Keratinocyte (primary cell): Measurements from ENCODE around the gene AKNA. TPM values are rescaled to one million over a fixed set of nuclear protein-coding genes. Genes with fewer than 3 reads are reported as not detected.

Experiments
- DNase-seq: peaks from one replicate; pipeline ENCODE4 v3.0.0-alpha.2; 2011; ENCODE audit warnings: low read depth, missing footprints, low spot score
- FAIRE-seq: peaks from 2 replicates; lab custom pipeline; 2011; peaks lifted over from hg19 to GRCh38; lab: Jason Lieb, UNC
- H2AFZ ChIP-seq: 2 replicates; pipeline ENCODE4 v1.6.0; 2012; ENCODE audit warnings: low read length, control low read depth, inconsistent platforms; ENCODE audit not compliant: control insufficient read depth
- H3K27ac ChIP-seq: 2 replicates; pipeline ENCODE4 v1.5.1; 2011; ENCODE audit warnings: low read length; ENCODE audit not compliant: control insufficient read depth, insufficient read depth
- H3K27me3 ChIP-seq: 3 replicates; pipeline ENCODE4 v1.6.0; 2011; ENCODE audit warnings: low read length; ENCODE audit not compliant: control insufficient read depth, insufficient read depth; ENCODE audit errors: extremely low read depth
- H3K36me3 ChIP-seq, 2 experiments: 2 replicates in 1 of 2; 3 replicates in 1 of 2; pipeline ENCODE4 v1.5.1; 2011; ENCODE audit warnings: low read length in 2 of 2, mild to moderate bottlenecking in 1 of 2; ENCODE audit not compliant: control insufficient read depth in 2 of 2, insufficient read depth in 2 of 2; ENCODE audit errors: extremely low read depth in 1 of 2
- H3K4me1 ChIP-seq: 3 replicates; pipeline ENCODE4 v1.5.1; 2011; ENCODE audit warnings: low read length; ENCODE audit not compliant: control insufficient read depth, insufficient read depth; ENCODE audit errors: extremely low read depth
- H3K4me2 ChIP-seq: 3 replicates; pipeline ENCODE4 v1.6.0; 2011; ENCODE audit warnings: low read depth, low read length; ENCODE audit not compliant: control insufficient read depth, insufficient read depth; ENCODE audit errors: extremely low read depth
- H3K4me3 ChIP-seq, 3 experiments: fragments of 200-600 bp in 1 of 3; sonication (generic) in 1 of 3; 2 replicates in 2 of 3; 3 replicates in 1 of 3; pipeline ENCODE4 v1.5.1; 2011 to 2016; ENCODE audit warnings: low read length in 3 of 3, mild to moderate bottlenecking in 3 of 3, control low read depth in 2 of 3, inconsistent platforms in 1 of 3, low read depth in 1 of 3, mixed read lengths in 1 of 3, mixed run types in 1 of 3, moderate library complexity in 1 of 3; ENCODE audit not compliant: control insufficient read depth in 2 of 3, insufficient read depth in 2 of 3; ENCODE audit errors: extremely low read depth in 1 of 3
- H3K79me2 ChIP-seq: 2 replicates; pipeline ENCODE4 v1.6.0; 2012; ENCODE audit warnings: low read length; ENCODE audit not compliant: control insufficient read depth, insufficient read depth
- H3K9ac ChIP-seq: 3 replicates; pipeline ENCODE4 v1.6.0; 2011; ENCODE audit warnings: low read length; ENCODE audit not compliant: control insufficient read depth, insufficient read depth; ENCODE audit errors: extremely low read depth
- H3K9me1 ChIP-seq: 3 replicates; pipeline ENCODE4 v1.6.0; 2011; ENCODE audit warnings: low read length; ENCODE audit not compliant: control insufficient read depth, insufficient read depth; ENCODE audit errors: extremely low read depth
- H3K9me3 ChIP-seq: 2 replicates; pipeline ENCODE4 v1.5.1; 2012; ENCODE audit warnings: low read depth, low read length; ENCODE audit not compliant: control insufficient read depth
- H4K20me1 ChIP-seq: 3 replicates; pipeline ENCODE4 v1.6.0; 2011; ENCODE audit warnings: low read length; ENCODE audit not compliant: control insufficient read depth, insufficient read depth; ENCODE audit errors: extremely low read depth
- CTCF ChIP-seq, 3 experiments: IDR thresholded peaks in 1 of 3; conservative IDR thresholded peaks in 1 of 3; optimal IDR thresholded peaks in 1 of 3; 2 replicates in 2 of 3; 3 replicates in 1 of 3; pipeline versions ENCODE3 to v1.5.1; 2011; ENCODE audit warnings: low read length in 3 of 3, mild to moderate bottlenecking in 3 of 3, moderate library complexity in 2 of 3, control low read depth in 1 of 3, inconsistent platforms in 1 of 3; ENCODE audit not compliant: insufficient read depth in 2 of 3; ENCODE audit errors: extremely low read depth in 1 of 3
- EZH2 ChIP-seq: IDR thresholded peaks from one replicate; pipeline ENCODE4 v1.6.1; 2012; ENCODE audit warnings: inconsistent platforms, mild to moderate bottlenecking, low read length, moderate library complexity
- dilution Hi-C: fragments of 300-500 bp; cut with MboI; formaldehyde crosslinking; loops from one replicate; pipeline ENCODE4 v1.7.0; 2020; ENCODE audit warnings: low sequenced_read_pairs; ENCODE audit not compliant: extremely low pct_ligation_motif_present
- polyA plus RNA-seq, 5 experiments: library from polyadenylated mRNA; depleted of rRNA in 3 of 5; stranded (reverse) in 3 of 5; stranded (forward) in 1 of 5; unstranded in 1 of 5; fragments of >200 nt; gene quantifications; 1 replicate in 1 of 5; 2 replicates in 3 of 5; 3 replicates in 1 of 5; pipeline versions ENCODE4 v1.2.1 to v1.2.3, GENCODE V29; 2011 to 2012; ENCODE audit warnings: missing spikeins in 2 of 5, low read depth in 1 of 5, low replicate concordance in 1 of 5

The AKNA gene
- polyA plus RNA-seq, 1 donor (not counting 4 experiments of a cell fraction or from before 2014, with no cell fraction given): 0.79 TPM

- H4K20me1 ChIP-seq: no peaks in the 10 kb centered on the region
- H3K36me3 ChIP-seq: peaks cover 6 to 10% of the 10 kb centered on the region in 2 experiments
- dilution Hi-C loops: no loop called here
- H3K79me2 ChIP-seq: no peaks in the 10 kb centered on the region
- peak; percentile 86 for FAIRE-seq
- peaks cover 2% of the 10 kb centered on the region for H3K9me1 ChIP-seq
- no peak overlapping the region for H3K27ac ChIP-seq
- TF ChIP-seq CTCF (optimal IDR thresholded peaks at IDR 0.05 in 1 of 3, IDR thresholded peaks at IDR 0.05 in 1 of 3, conservative IDR thresholded peaks at IDR 0.05 in 1 of 3; ENCODE audit: extremely low read depth in 1 of 3, insufficient read depth in 2 of 3, low read length in 3 of 3): no peak
- TF ChIP-seq EZH2: no peak
- no peaks in the 10 kb centered on the region for H3K27me3 ChIP-seq
- peak overlapping the region; percentile 39 for H3K4me2 ChIP-seq
- DNase-seq: peak; percentile 36
- no peaks in the 10 kb centered on the region for H3K9me3 ChIP-seq
- H3K9ac ChIP-seq: peak overlapping the region; percentile 6
- no peak overlapping the region for H3K4me3 ChIP-seq
- no peak overlapping the region for H2AFZ ChIP-seq
- H3K4me1 ChIP-seq: peaks cover 14% of the 10 kb centered on the region
Measured at GRCh38 chr9:114343471-114344187, 44.2 kb downstream of the AKNA start.

DNA sequence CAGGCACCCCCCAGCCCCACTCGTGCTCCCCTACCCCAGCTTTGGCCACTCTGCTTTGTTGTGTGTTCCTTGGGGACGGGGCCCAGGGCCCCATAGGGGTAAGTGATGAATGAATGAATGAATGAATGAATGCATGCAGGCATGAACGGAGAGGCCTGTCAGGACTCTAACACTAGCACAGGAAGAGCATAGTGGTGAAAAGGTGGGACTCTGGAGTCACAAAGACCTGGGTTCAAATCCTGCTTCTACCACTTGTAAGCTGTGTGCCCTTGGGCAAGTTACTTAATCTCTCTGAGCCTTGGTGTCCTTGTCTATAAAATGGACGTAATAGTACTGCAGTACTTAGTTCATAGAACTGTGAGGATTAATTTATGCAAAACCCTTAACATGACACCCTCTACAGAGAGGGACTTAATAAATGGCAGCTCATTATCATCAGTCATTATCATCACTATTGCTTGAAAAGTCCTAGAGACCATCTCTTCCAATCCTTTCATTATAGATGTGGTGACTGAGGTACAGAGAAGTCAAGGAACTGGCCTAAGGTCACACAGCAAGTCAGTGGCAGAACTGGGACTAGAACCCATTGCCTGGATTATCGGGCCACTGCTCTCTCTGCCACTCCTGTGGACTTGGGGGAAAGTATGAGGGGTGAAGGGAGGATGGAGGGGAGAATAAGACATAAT, 44.9 kb downstream of the AKNA start:
- dilution Hi-C loops: no loop called here
- peaks cover 6 to 10% of the 10 kb centered on the region in 2 experiments for H3K36me3 ChIP-seq

More for the DNA sequence above, 44.9 kb downstream of the AKNA start:
- Histone ChIP-seq H3K9me1 (peaks cover 2% of the 10 kb centered on the region), H3K9me3 (no peaks in the 10 kb centered on the region), H3K9ac (peak overlapping the region; percentile 6), H2AFZ (no peak overlapping the region), H3K27me3 (no peaks in the 10 kb centered on the region), H3K4me1 (peaks cover 10% of the 10 kb centered on the region), H3K27ac (no peak overlapping the region), H3K4me2 (peak overlapping the region; percentile 39), H3K4me3 (no peak overlapping the region), H3K79me2 (no peaks in the 10 kb centered on the region), H4K20me1 (no peaks in the 10 kb centered on the region)
- TF ChIP-seq EZH2: no peak
- no peak for TF ChIP-seq CTCF (optimal IDR thresholded peaks at IDR 0.05 in 1 of 3, IDR thresholded peaks at IDR 0.05 in 1 of 3, conservative IDR thresholded peaks at IDR 0.05 in 1 of 3; ENCODE audit: extremely low read depth in 1 of 3, insufficient read depth in 2 of 3, low read length in 3 of 3)
- no peak for DNase-seq
- peak; percentile 17 for FAIRE-seq
